LNCaP clone FGC (cell line): ENCODE data around the gene PKP4.

Experiments
- DNase-seq: peaks from one replicate; pipeline ENCODE4 v3.0.0-alpha.2; 2011; ENCODE audit warnings: low read depth
- H3K4me3 ChIP-seq: 2 replicates; pipeline ENCODE4 v1.5.1; 2011; ENCODE audit warnings: mild to moderate bottlenecking, low read depth, low read length, control low read depth
- CTCF ChIP-seq: IDR thresholded peaks from 2 replicates; pipeline ENCODE4 v1.5.1; 2012; ENCODE audit warnings: mild to moderate bottlenecking; ENCODE audit not compliant: control insufficient read depth, insufficient read depth; ENCODE audit errors: extremely low read depth

Gene PKP4

DNA sequence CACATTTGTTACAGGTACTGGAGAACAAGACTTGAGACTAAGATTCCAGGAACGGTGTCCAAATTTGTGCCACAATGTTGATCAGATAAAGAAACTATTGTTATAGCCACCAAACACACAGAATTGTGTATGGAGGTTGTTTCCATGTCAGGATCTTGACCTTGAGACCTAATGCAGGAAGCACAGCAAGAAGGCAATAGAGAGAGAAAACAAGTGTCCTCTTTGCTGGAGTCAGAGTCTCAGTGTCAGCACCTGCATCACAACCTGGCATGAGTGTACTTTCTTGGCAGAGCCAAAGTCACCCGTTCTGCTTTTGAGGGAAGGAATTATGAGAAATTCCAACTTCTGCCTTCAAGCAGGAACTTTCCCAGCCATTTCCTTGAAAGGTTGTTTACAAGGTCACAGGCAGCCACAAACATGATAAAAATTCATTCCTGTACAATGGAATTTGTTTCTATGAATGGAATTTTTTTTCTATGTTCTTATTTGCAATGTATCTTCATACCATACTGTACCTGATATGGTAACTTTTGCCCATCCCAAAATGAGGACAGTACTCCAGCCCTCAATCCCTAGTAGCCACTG is 118.4 kb downstream of the PKP4 start:
- H3K4me3 ChIP-seq: no peak overlapping the region
- DNase-seq: no peak
- no peak for TF ChIP-seq CTCF

- no peak overlapping the region for H3K4me3 ChIP-seq
- DNase-seq: no peak
- no peak for TF ChIP-seq CTCF
Observed at GRCh38 chr2:158577141-158577540, 120.4 kb downstream of the PKP4 start.

DNA sequence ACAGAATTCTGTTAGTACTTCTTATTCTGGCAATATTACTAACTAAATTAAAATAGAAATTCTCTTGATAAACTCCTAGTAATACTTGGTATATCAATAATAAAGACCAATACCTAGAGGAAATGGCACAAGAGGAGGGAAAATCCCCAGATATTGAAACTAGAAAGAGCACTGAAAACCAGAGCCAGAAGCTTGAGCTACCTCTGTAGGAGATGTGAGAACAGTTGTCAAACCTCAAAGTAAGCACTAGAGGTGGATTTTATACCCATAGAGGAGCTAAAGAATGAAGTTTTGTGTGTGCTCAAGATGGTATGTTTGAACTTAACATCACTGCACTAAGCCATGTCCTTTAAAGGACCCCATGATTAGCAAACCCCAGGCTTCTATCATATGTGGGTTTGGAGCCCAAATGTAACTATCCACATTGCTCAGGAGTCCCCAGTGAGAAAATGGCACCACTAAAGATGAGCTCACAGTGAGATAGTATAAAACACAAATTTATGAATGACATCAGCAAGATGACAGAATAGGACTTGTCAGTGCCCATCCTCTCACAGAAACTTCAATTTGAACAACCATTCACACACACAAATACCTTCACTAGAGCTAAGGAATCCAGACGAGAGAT is 122.1 kb downstream of the PKP4 start:
- no peak overlapping the region for H3K4me3 ChIP-seq
- no peak for DNase-seq
- no peak for TF ChIP-seq CTCF

- no peak for DNase-seq
- no peak overlapping the region for H3K4me3 ChIP-seq
- no peak for TF ChIP-seq CTCF
Observed at GRCh38 chr2:158579928-158580327, 123.2 kb downstream of the PKP4 start.

DNA sequence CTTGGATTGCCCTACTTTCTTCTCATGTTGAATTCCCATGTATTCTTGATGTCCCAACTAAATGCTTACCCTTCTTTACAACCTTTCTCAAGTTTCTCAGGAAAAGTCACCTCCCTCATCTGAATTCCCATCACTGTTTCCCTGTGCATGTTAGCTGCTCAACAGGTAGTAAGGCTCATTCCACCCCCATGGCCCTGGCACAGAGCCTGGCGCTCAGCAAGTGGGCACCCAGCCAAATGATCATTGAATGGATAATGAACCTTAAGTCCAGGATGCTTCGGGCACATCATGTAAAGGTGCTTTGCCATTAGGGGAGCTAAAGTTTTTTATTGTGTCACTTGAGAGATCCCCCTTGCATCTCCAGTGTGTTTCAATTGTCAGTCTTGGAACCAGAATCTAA is 124.0 kb downstream of the PKP4 start:
- DNase-seq: no peak
- H3K4me3 ChIP-seq: no peak overlapping the region
- TF ChIP-seq CTCF: no peak

DNA sequence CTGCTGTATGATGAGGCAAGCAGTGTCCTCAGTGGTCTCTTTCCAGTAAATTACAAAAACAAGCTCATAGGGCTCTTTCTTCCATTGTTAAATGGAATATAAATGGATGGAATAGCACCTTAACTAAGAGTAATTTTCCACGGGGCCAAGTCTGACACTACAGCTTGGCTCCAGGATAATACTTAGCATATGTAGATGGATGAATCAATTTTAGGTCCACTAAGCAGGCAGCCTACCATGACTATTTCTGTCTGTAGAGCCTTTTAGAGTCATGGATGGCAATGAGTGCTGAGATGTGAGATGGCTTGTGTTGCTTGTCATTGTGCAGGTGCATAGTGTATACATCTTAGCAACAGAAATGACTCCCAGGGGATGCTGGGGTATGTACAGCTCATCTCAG is 125.9 kb downstream of the PKP4 start:
- TF ChIP-seq CTCF: no peak
- DNase-seq: no peak
- H3K4me3 ChIP-seq: no peak overlapping the region

DNA sequence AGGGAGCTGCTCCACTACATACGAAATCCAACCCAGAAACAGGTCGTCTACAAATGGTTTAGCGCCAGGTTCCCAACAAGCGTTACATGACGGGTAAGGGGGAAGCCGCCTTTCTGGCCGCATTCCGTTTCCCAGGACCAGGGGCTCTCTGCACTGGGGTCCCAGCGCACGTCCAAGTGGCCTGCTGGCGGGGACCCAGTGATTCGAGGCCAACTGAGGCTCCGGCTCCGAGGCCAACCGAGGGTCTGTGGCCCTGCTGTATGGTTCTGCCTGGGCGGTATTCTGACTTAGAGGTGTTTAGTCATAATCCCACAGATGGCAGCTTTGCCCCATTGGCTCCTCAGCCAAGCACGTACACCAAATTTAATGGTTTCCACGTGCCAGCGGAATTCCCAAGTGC is 127.2 kb downstream of the PKP4 start:
- no peak overlapping the region for H3K4me3 ChIP-seq
- no peak for DNase-seq
- TF ChIP-seq CTCF: no peak
